ENCODE data around the gene AP2M1. TPM values are rescaled to one million over a fixed set of nuclear protein-coding genes. Genes with fewer than 3 reads are reported as not detected.

AP2M1 gene
- total and polyA plus RNA-seq, 2 of the 13 experiments (the other 11 are each of a cell fraction or from before 2014, with no cell fraction given): 126 to 146 TPM

GRCh38 chr3:184168363-184169120 lies 6.1 kb upstream of the AP2M1 start:
- WGBS (ENCODE audit: low lambda C conversion rate): 88% methylated on average over 9 of the region's 9 CpGs
- no peak overlapping the region for H3K27ac ChIP-seq (ENCODE audit: extremely low read length, insufficient read depth, low read length)
- H3K4me3 ChIP-seq (replicated peaks in 1 of 3; ENCODE audit: insufficient read depth in 1 of 3, low read depth in 2 of 3, low read length in 3 of 3): no peak overlapping the region
- no peaks in the 10 kb centered on the region for H3K27me3 ChIP-seq (ENCODE audit: control insufficient read depth in 1 of 2, insufficient read depth in 2 of 2, low read length in 2 of 2)
- 0 out of 2 replicates have a peak, but pooled peaks cover 4% of the 10 kb centered on the region for H4K20me1 ChIP-seq (ENCODE audit: insufficient read depth, low read length)
- no peaks in the 10 kb centered on the region; the same call in 1 of the 2 replicates for H3K4me1 ChIP-seq (ENCODE audit: insufficient read depth, low read length)
- no peaks in the 10 kb centered on the region for H3K79me2 ChIP-seq (ENCODE audit: insufficient read depth, low read length)
- H3K4me2 ChIP-seq (ENCODE audit: low read depth, low read length): no peak overlapping the region
- FAIRE-seq (no peak), DNase-seq (ENCODE audit: low spot score) (no peak), ATAC-seq (no peak)
- H3K9me3 ChIP-seq (ENCODE audit: low read length): no peaks in the 10 kb centered on the region
- CTCF ChIA-PET (ENCODE audit: low intra/inter-chr PET ratio, low total read pairs): no interaction called here
- intact Hi-C loops (cut with micrococcal nuclease; ENCODE audit: unreplicated experiment) (no loop called here), in situ Hi-C loops (cut with HindIII; ENCODE audit: extremely low pct_ligation_motif_present, low pct_unique_long_range_greater_than_20kb) (no loop called here)
- TF ChIP-seq ZBTB8A (CRISPR knock-in tag; IDR thresholded peaks at IDR 0.05; ENCODE audit: borderline replicate concordance, low read depth): no peak
- TF ChIP-seq POLR2G (IDR thresholded peaks at IDR 0.05; ENCODE audit: low read depth, low read length): 0 out of 2 replicates have a peak, but pooled peaks have one; percentile 10
- TF ChIP-seq ZNF431 (CRISPR knock-in tag; IDR thresholded peaks at IDR 0.05; ENCODE audit: borderline replicate concordance, low read depth): no peak
- POLR2A ChIA-PET: interaction anchor here (1.9 to 2.2 kb wide), 2 partner anchors 8 to 12 kb away, joined by 4 to 7 read pairs; no protein-coding TSS in a partner anchor
- no peak overlapping the region for H3K9ac ChIP-seq (ENCODE audit: insufficient read depth, low read depth, low read length)
- H2AFZ ChIP-seq (ENCODE audit: low read length): no peak overlapping the region
- H3K36me3 ChIP-seq (replicated peaks in 1 of 2; ENCODE audit: control insufficient read depth in 1 of 2, insufficient read depth in 2 of 2, low read length in 2 of 2): peaks cover 37 to 79% of the 10 kb centered on the region in 2 experiments; a peak in 4 of 5 replicates
- no TSS peak for BruUV-seq (replicated peaks)

- no peak for DNase-seq (ENCODE audit: low spot score)
- Histone ChIP-seq H3K4me3 (replicated peaks in 1 of 3; ENCODE audit: insufficient read depth in 1 of 3, low read depth in 2 of 3, low read length in 3 of 3) (no peak overlapping the region), H3K27me3 (ENCODE audit: control insufficient read depth in 1 of 2, insufficient read depth in 2 of 2, low read length in 2 of 2) (no peaks in the 10 kb centered on the region; a peak in 1 of 5 replicates), H3K4me1 (ENCODE audit: insufficient read depth, low read length) (peaks cover 7% of the 10 kb centered on the region), H3K79me2 (ENCODE audit: insufficient read depth, low read length) (peaks cover 8% of the 10 kb centered on the region), H3K36me3 (replicated peaks in 1 of 2; ENCODE audit: control insufficient read depth in 1 of 2, insufficient read depth in 2 of 2, low read length in 2 of 2) (peaks cover 25 to 63% of the 10 kb centered on the region in 2 experiments; a peak in 4 of 5 replicates), H2AFZ (ENCODE audit: low read length) (no peak overlapping the region), H3K4me2 (ENCODE audit: low read depth, low read length) (no peak overlapping the region), H3K27ac (ENCODE audit: extremely low read length, insufficient read depth, low read length) (no peak overlapping the region), H4K20me1 (ENCODE audit: insufficient read depth, low read length) (no peaks in the 10 kb centered on the region), H3K9me3 (ENCODE audit: low read length) (no peaks in the 10 kb centered on the region), H3K9ac (ENCODE audit: insufficient read depth, low read depth, low read length) (no peak overlapping the region)
- TF ChIP-seq MYC (CRISPR knock-in tag; IDR thresholded peaks at IDR 0.05; ENCODE audit: borderline replicate concordance) (no peak), FOXP4 (CRISPR knock-in tag; IDR thresholded peaks at IDR 0.05) (no peak), AGO2 (optimal IDR thresholded peaks at IDR 0.05; ENCODE audit: low read depth, low read length) (peak; percentile 68), RBFOX2 (IDR thresholded peaks at IDR 0.05; ENCODE audit: low read depth, low read length) (peak; percentile 63)
- intact Hi-C loops (cut with micrococcal nuclease; ENCODE audit: unreplicated experiment) (no loop called here), in situ Hi-C loops (cut with HindIII; ENCODE audit: extremely low pct_ligation_motif_present, low pct_unique_long_range_greater_than_20kb) (no loop called here)
- no peak for ATAC-seq
- ChIA-PET CTCF (ENCODE audit: low intra/inter-chr PET ratio, low total read pairs) (no interaction called here), POLR2A (interaction anchor here (1.9 to 2.2 kb wide), 2 partner anchors 10 to 13 kb away, joined by 4 to 7 read pairs; no protein-coding TSS in a partner anchor)
- 99% methylated on average over 27 of the region's 66 CpGs for WGBS (ENCODE audit: low lambda C conversion rate)
- BruUV-seq (replicated peaks): no TSS peak
- no peak for FAIRE-seq
Observed at GRCh38 chr3:184169896-184170875, 4.5 kb upstream of the AP2M1 start.
